Measurements from ENCODE around the gene HNMT. TPM values are rescaled to one million over a fixed set of nuclear protein-coding genes. Genes with fewer than 3 reads are reported as not detected.
"Not testable (repeated sequence)": the region's sequence is repeated elsewhere in the genome, so short reads cannot be mapped to it uniquely, and the experiment has no call there.

The HNMT gene
- total RNA-seq, 1 donor from 2014 or later, result 90.4 TPM

GRCh38 chr2:137975280-137976271, 11.3 kb downstream of the HNMT start:
- DNase-seq (ENCODE audit: low spot score), result no peak

- DNase-seq (ENCODE audit: low spot score), result no peak
These were observed 12.0 kb downstream of the HNMT start for GRCh38 chr2:137976274-137976673.

GRCh38 chr2:137977790-137978189, 13.5 kb downstream of the HNMT start:
- no peak for DNase-seq (ENCODE audit: low spot score)

- no peak for DNase-seq (ENCODE audit: low spot score)
These were observed 16.2 kb downstream of the HNMT start for GRCh38 chr2:137980459-137980858.

GRCh38 chr2:137981112-137981656, 16.9 kb downstream of the HNMT start:
- DNase-seq (ENCODE audit: low spot score), result no peak

- DNase-seq (ENCODE audit: low spot score), result no peak
These were observed 19.3 kb downstream of the HNMT start for GRCh38 chr2:137983581-137983980.

GRCh38 chr2:137986268-137986667, 22.0 kb downstream of the HNMT start:
- DNase-seq (ENCODE audit: low spot score), result no peak

- no peak for DNase-seq (ENCODE audit: low spot score)
These were observed 22.7 kb downstream of the HNMT start for GRCh38 chr2:137987011-137987410.

- DNase-seq (ENCODE audit: low spot score), result no peak
These were observed 26.8 kb downstream of the HNMT start for GRCh38 chr2:137991078-137991477.

GRCh38 chr2:137992039-137992646, 27.9 kb downstream of the HNMT start:
- DNase-seq (ENCODE audit: low spot score), result no peak

GRCh38 chr2:137993715-137994476, 29.6 kb downstream of the HNMT start:
- not testable (repeated sequence) for DNase-seq (ENCODE audit: low spot score)

GRCh38 chr2:137995368-137995767, 31.1 kb downstream of the HNMT start:
- DNase-seq (ENCODE audit: low spot score), result not testable (repeated sequence)

- DNase-seq (ENCODE audit: low spot score), result not testable (repeated sequence)
These were observed 31.9 kb downstream of the HNMT start for GRCh38 chr2:137996158-137996557.

GRCh38 chr2:137997733-137998132, 33.5 kb downstream of the HNMT start:
- DNase-seq (ENCODE audit: low spot score), result no peak

- no peak for DNase-seq (ENCODE audit: low spot score)
These were observed 34.2 kb downstream of the HNMT start for GRCh38 chr2:137998503-137998902.

- no peak for DNase-seq (ENCODE audit: low spot score)
These were observed 35.0 kb downstream of the HNMT start for GRCh38 chr2:137999273-137999672.

- no peak for DNase-seq (ENCODE audit: low spot score)
These were observed 35.7 kb downstream of the HNMT start for GRCh38 chr2:138000009-138000408.

GRCh38 chr2:138000796-138001195, 36.5 kb downstream of the HNMT start:
- DNase-seq (ENCODE audit: low spot score), result no peak

- DNase-seq (ENCODE audit: low spot score), result no peak
These were observed 39.1 kb downstream of the HNMT start for GRCh38 chr2:138003411-138003810.

- DNase-seq (ENCODE audit: low spot score), result no peak
These were observed 43.2 kb downstream of the HNMT start for GRCh38 chr2:138007431-138007830.

- no peak for DNase-seq (ENCODE audit: low spot score)
These were observed 45.3 kb downstream of the HNMT start for GRCh38 chr2:138009622-138010021.

GRCh38 chr2:138010890-138011289, 46.6 kb downstream of the HNMT start:
- DNase-seq (ENCODE audit: low spot score), result no peak

All from ureter (tissue), 1 donor.